GM12878 (cell line): Measurements from ENCODE around the gene MSI2. TPM values are rescaled to one million over a fixed set of nuclear protein-coding genes. Genes with fewer than 3 reads are reported as not detected.

Experiments
- ATAC-seq: fragments of 200-7000 bp; cut with Tn5 transposase; 3 replicates; pipeline ENCODE4 v1.9.1; 2020; ENCODE audit warnings: mild to moderate bottlenecking, moderate library complexity
- BruUV-seq: library from RNA; stranded (reverse); fragments of 400-500 nt; replicated peaks from 2 replicates; lab custom pipeline; 2021; lab: Mats Ljungman, UMichigan
- CTCF ChIA-PET: fragments of 300-600 bp; sonication (Branson Sonifier 250); formaldehyde crosslinking; extraction: SDS; loops from one replicate; lab custom pipeline; 2021; ENCODE audit warnings: inconsistent platforms; lab: Yijun Ruan, JAX
- POLR2A ChIA-PET: fragments of 350-600 bp; formaldehyde crosslinking; extraction: SDS; loops from one replicate; lab custom pipeline; 2021; ENCODE audit warnings: inconsistent platforms; lab: Charles Lee
- RAD21 ChIA-PET: fragments of 300-600 bp; sonication (Branson Sonifier 250); formaldehyde crosslinking; loops from one replicate; lab custom pipeline; 2023; ENCODE audit warnings: antibody characterized with exemption; ENCODE audit not compliant: unreplicated experiment; lab: Charles Lee
- SMC1A ChIA-PET: fragments of 300-600 bp; sonication (Branson Sonifier 250); formaldehyde crosslinking; loops from one replicate; lab custom pipeline; 2023; ENCODE audit not compliant: unreplicated experiment, uncharacterized antibody; lab: Charles Lee
- DNase-seq: peaks from one replicate; pipeline ENCODE4 v3.0.0-alpha.2; 2011; ENCODE audit warnings: low read depth, low spot score
- FAIRE-seq: peaks from 3 replicates; lab custom pipeline; 2011; peaks lifted over from hg19 to GRCh38; lab: Jason Lieb, UNC
- H2AFZ ChIP-seq: 2 replicates; pipeline ENCODE4 v1.6.0; 2011; ENCODE audit warnings: low read depth, low read length, control low read depth; ENCODE audit not compliant: control insufficient read depth
- H3K27ac ChIP-seq: 2 replicates; pipeline ENCODE4 v1.5.1; 2011; ENCODE audit warnings: control low read depth; ENCODE audit not compliant: control insufficient read depth, insufficient read depth
- H3K27me3 ChIP-seq, 2 experiments: replicated peaks in 1 of 2; 2 replicates each; pipeline versions ENCODE4 v1.6.0 to v1.6.1; 2011; ENCODE audit warnings: low read length in 1 of 2; ENCODE audit not compliant: control insufficient read depth in 2 of 2, insufficient read depth in 2 of 2
- H3K36me3 ChIP-seq, 2 experiments: 2 replicates each; pipeline ENCODE4 v1.5.1; 2011; ENCODE audit warnings: low read length in 1 of 2; ENCODE audit not compliant: control insufficient read depth in 2 of 2, insufficient read depth in 2 of 2
- H3K4me1 ChIP-seq: 2 replicates; pipeline ENCODE4 v1.6.1; 2011; ENCODE audit warnings: mild to moderate bottlenecking, low read length, moderate library complexity, mixed read lengths; ENCODE audit not compliant: control insufficient read depth, insufficient read depth
- H3K4me2 ChIP-seq: 2 replicates; pipeline ENCODE4 v1.6.0; 2011; ENCODE audit warnings: control low read depth; ENCODE audit not compliant: control insufficient read depth, insufficient read depth
- H3K4me3 ChIP-seq: fragments of 200-600 bp; sonication (generic); 2 replicates; pipeline ENCODE4 v1.5.1; 2016
- H3K79me2 ChIP-seq: 2 replicates; pipeline ENCODE4 v1.6.0; 2011; ENCODE audit warnings: low read length; ENCODE audit not compliant: control insufficient read depth, insufficient read depth
- H3K9ac ChIP-seq: 2 replicates; pipeline ENCODE4 v1.8.0; 2011; ENCODE audit warnings: low read length, control low read depth, mixed read lengths; ENCODE audit not compliant: control insufficient read depth, insufficient read depth
- H3K9me3 ChIP-seq: replicated peaks from 3 replicates; pipeline ENCODE4 v1.5.1; 2011; ENCODE audit warnings: mild to moderate bottlenecking, low read length; ENCODE audit not compliant: control insufficient read depth, insufficient read depth
- H4K20me1 ChIP-seq: 2 replicates; pipeline ENCODE4 v1.6.0; 2011; ENCODE audit not compliant: control insufficient read depth, insufficient read depth
- NBN ChIP-seq: fragments of 450-650 bp; IDR thresholded peaks from 2 replicates; pipeline ENCODE4 v1.6.1; 2016
- NFYB ChIP-seq: IDR thresholded peaks from 2 replicates; pipeline ENCODE4 v1.6.1; 2011; ENCODE audit warnings: low read depth, mild to moderate bottlenecking, low read length, improper control_type of control experiment, moderate library complexity; ENCODE audit not compliant: insufficient read depth
- POLR2A ChIP-seq: IDR thresholded peaks from 2 replicates; pipeline ENCODE4 v1.6.1; 2011; ENCODE audit warnings: low read depth, mild to moderate bottlenecking, low read length
- RBBP5 ChIP-seq: fragments of 200-600 bp; sonication (generic); conservative IDR thresholded peaks from 2 replicates; pipeline ENCODE4 v1.6.1; 2016
- SMAD1 ChIP-seq: fragments of 450-650 bp; IDR thresholded peaks from 2 replicates; pipeline ENCODE4 v1.6.1; 2018; ENCODE audit warnings: mild to moderate bottlenecking, low read depth; ENCODE audit not compliant: partially characterized antibody
- YBX1 ChIP-seq: fragments of 450-650 bp; IDR thresholded peaks from 2 replicates; pipeline ENCODE4 v1.6.1; 2016; ENCODE audit warnings: antibody characterized with exemption
- WGBS: methylation state at CpG from one replicate; pipeline ENCODE4 v1.1.6; 2016; ENCODE audit warnings: low lambda C conversion rate; ENCODE audit not compliant: insufficient replicate concordance, insufficient coverage; ENCODE audit errors: missing lambda C conversion rate; 5-methylcytosine and 5-hydroxymethylcytosine counted together
- in situ Hi-C: fragments of 300-500 bp; cut with MboI; formaldehyde crosslinking; loops from 9 replicates; pipeline ENCODE4 v1.14.3; 2018; ENCODE audit warnings: mixed read lengths
- intact Hi-C: fragments of 100-400 bp; cut with micrococcal nuclease; formaldehyde crosslinking; loops from one replicate; pipeline ENCODE4 v1.14.2; 2022; ENCODE audit not compliant: unreplicated experiment
- polyA plus RNA-seq, 11 experiments: library from polyadenylated mRNA; depleted of rRNA in 4 of 11; unstranded in 6 of 11; stranded (reverse) in 5 of 11; fragments of >200 nt; fragmentation: Nextera tagmentation in 4 of 11; fragmentation: Illumina TruSeq in 1 of 11; extraction: Ambion mirVana in 4 of 11; extraction: Trizol in 1 of 11; gene quantifications; 1 replicate in 1 of 11; 2 replicates in 10 of 11; pipeline versions ENCODE4 v1.2.1 to v1.2.3, GENCODE V29; 2011 to 2016; ENCODE audit warnings: inconsistent platforms in 2 of 11, missing spikeins in 2 of 11, low read depth in 1 of 11
- total RNA-seq, 4 experiments: library from RNA; depleted of rRNA in 3 of 4; stranded (reverse); fragments of >200 nt in 3 of 4; fragmentation: Illumina TruSeq in 1 of 4; extraction: Trizol in 1 of 4; gene quantifications; 2 replicates each; pipeline versions ENCODE4 v1.2.1 to v1.2.3, GENCODE V29; 2013 to 2021
- TF ChIP-seq, protein P1 (sequence below): IDR thresholded peaks from 2 replicates; pipeline ENCODE4 v1.6.1; 2012; ENCODE audit warnings: low read depth, low read length, improper control_type of control experiment
- TF ChIP-seq, protein P2 (sequence below): IDR thresholded peaks from 2 replicates; pipeline ENCODE4 v1.6.1; 2012; ENCODE audit warnings: mild to moderate bottlenecking, low read depth, low read length
- TF ChIP-seq, protein P3 (sequence below): fragments of 450-650 bp; IDR thresholded peaks from 2 replicates; pipeline ENCODE4 v1.6.1; 2014; ENCODE audit warnings: mild to moderate bottlenecking
- TF ChIP-seq, protein P4 (sequence below): fragments of 450-650 bp; IDR thresholded peaks from 2 replicates; pipeline ENCODE4 v1.6.1; 2017; ENCODE audit warnings: low read depth, mild to moderate bottlenecking, moderate library complexity
- TF ChIP-seq, protein P5 (sequence below): fragments of 450-650 bp; IDR thresholded peaks from 2 replicates; pipeline ENCODE4 v1.6.1; 2016; ENCODE audit warnings: mild to moderate bottlenecking
- TF ChIP-seq, protein P6 (sequence below): fragments of 450-650 bp; IDR thresholded peaks from 2 replicates; pipeline ENCODE4 v1.6.1; 2017; ENCODE audit warnings: borderline replicate concordance

Gene MSI2
- total and polyA plus RNA-seq, 10 of the 15 experiments (the other 5 are each of a cell fraction or from before 2014, with no cell fraction given), result 6.1 to 76.1 (median 42.0) TPM

DNA sequence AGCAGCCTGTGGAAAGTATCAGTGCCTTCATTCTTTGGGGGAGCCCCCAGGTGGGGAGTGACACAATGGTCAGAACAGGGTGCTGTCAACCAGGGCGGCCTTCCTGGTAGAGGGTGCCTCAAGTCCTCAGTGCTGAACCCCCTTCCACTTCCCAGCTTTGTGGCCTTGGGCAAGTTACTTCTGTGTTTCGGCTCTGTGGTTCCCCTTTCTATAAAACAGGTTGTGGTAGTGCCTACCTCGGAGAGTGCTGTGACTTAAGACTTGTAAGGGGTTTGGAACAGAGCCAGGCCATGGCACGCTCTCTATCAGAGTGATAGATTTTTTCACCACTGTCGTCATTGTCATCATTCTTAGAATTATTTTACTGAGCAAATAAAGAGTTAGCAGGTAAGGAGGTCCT is 347.7 kb downstream of the MSI2 start:
- no peaks in the 10 kb centered on the region; the same call in 1 of the 2 replicates for H4K20me1 ChIP-seq
- POLR2A ChIA-PET, result interaction anchor here (0.5 kb wide), 1 partner anchor 690 kb away, joined by 3 read pairs; the partner anchor contains the start of gene TRIM25
- TF ChIP-seq, protein P1, sequence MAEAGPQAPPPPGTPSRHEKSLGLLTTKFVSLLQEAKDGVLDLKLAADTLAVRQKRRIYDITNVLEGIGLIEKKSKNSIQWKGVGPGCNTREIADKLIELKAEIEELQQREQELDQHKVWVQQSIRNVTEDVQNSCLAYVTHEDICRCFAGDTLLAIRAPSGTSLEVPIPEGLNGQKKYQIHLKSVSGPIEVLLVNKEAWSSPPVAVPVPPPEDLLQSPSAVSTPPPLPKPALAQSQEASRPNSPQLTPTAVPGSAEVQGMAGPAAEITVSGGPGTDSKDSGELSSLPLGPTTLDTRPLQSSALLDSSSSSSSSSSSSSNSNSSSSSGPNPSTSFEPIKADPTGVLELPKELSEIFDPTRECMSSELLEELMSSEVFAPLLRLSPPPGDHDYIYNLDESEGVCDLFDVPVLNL, result no peak
- TF ChIP-seq NBN (0 out of 2 replicates have a peak, but pooled peaks have one; percentile 20), POLR2A (peak; percentile 25; the same call in 1 of the 2 replicates), NFYB (no peak), RBBP5 (no peak), YBX1 (no peak), SMAD1 (peak; percentile 90)
- TF ChIP-seq, protein P2, sequence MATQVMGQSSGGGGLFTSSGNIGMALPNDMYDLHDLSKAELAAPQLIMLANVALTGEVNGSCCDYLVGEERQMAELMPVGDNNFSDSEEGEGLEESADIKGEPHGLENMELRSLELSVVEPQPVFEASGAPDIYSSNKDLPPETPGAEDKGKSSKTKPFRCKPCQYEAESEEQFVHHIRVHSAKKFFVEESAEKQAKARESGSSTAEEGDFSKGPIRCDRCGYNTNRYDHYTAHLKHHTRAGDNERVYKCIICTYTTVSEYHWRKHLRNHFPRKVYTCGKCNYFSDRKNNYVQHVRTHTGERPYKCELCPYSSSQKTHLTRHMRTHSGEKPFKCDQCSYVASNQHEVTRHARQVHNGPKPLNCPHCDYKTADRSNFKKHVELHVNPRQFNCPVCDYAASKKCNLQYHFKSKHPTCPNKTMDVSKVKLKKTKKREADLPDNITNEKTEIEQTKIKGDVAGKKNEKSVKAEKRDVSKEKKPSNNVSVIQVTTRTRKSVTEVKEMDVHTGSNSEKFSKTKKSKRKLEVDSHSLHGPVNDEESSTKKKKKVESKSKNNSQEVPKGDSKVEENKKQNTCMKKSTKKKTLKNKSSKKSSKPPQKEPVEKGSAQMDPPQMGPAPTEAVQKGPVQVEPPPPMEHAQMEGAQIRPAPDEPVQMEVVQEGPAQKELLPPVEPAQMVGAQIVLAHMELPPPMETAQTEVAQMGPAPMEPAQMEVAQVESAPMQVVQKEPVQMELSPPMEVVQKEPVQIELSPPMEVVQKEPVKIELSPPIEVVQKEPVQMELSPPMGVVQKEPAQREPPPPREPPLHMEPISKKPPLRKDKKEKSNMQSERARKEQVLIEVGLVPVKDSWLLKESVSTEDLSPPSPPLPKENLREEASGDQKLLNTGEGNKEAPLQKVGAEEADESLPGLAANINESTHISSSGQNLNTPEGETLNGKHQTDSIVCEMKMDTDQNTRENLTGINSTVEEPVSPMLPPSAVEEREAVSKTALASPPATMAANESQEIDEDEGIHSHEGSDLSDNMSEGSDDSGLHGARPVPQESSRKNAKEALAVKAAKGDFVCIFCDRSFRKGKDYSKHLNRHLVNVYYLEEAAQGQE, result no peak
- TF ChIP-seq, protein P3, sequence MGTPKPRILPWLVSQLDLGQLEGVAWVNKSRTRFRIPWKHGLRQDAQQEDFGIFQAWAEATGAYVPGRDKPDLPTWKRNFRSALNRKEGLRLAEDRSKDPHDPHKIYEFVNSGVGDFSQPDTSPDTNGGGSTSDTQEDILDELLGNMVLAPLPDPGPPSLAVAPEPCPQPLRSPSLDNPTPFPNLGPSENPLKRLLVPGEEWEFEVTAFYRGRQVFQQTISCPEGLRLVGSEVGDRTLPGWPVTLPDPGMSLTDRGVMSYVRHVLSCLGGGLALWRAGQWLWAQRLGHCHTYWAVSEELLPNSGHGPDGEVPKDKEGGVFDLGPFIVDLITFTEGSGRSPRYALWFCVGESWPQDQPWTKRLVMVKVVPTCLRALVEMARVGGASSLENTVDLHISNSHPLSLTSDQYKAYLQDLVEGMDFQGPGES, result no peak
- TF ChIP-seq, protein P4, sequence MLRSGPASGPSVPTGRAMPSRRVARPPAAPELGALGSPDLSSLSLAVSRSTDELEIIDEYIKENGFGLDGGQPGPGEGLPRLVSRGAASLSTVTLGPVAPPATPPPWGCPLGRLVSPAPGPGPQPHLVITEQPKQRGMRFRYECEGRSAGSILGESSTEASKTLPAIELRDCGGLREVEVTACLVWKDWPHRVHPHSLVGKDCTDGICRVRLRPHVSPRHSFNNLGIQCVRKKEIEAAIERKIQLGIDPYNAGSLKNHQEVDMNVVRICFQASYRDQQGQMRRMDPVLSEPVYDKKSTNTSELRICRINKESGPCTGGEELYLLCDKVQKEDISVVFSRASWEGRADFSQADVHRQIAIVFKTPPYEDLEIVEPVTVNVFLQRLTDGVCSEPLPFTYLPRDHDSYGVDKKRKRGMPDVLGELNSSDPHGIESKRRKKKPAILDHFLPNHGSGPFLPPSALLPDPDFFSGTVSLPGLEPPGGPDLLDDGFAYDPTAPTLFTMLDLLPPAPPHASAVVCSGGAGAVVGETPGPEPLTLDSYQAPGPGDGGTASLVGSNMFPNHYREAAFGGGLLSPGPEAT, result peak; percentile 50; the same call in 1 of the 2 replicates
- TF ChIP-seq, protein P5, sequence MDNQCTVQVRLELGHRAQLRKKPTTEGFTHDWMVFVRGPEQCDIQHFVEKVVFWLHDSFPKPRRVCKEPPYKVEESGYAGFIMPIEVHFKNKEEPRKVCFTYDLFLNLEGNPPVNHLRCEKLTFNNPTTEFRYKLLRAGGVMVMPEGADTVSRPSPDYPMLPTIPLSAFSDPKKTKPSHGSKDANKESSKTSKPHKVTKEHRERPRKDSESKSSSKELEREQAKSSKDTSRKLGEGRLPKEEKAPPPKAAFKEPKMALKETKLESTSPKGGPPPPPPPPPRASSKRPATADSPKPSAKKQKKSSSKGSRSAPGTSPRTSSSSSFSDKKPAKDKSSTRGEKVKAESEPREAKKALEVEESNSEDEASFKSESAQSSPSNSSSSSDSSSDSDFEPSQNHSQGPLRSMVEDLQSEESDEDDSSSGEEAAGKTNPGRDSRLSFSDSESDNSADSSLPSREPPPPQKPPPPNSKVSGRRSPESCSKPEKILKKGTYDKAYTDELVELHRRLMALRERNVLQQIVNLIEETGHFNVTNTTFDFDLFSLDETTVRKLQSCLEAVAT, result 0 out of 2 replicates have a peak, but pooled peaks have one; percentile 23
- TF ChIP-seq, protein P6, sequence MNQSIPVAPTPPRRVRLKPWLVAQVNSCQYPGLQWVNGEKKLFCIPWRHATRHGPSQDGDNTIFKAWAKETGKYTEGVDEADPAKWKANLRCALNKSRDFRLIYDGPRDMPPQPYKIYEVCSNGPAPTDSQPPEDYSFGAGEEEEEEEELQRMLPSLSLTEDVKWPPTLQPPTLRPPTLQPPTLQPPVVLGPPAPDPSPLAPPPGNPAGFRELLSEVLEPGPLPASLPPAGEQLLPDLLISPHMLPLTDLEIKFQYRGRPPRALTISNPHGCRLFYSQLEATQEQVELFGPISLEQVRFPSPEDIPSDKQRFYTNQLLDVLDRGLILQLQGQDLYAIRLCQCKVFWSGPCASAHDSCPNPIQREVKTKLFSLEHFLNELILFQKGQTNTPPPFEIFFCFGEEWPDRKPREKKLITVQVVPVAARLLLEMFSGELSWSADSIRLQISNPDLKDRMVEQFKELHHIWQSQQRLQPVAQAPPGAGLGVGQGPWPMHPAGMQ, result no peak

More for the DNA sequence above, 347.7 kb downstream of the MSI2 start:
- H3K4me3 ChIP-seq, result no peak overlapping the region
- ChIA-PET RAD21 (interaction anchor here (0.8 to 1.2 kb wide), 4 partner anchors 9 to 360 kb away, joined by 3 to 5 read pairs (median 4); no protein-coding TSS in a partner anchor), CTCF (interaction anchor here (0.6 to 1.2 kb wide), 3 partner anchors 136 to 361 kb away, joined by 3 to 5 read pairs (median 3); no protein-coding TSS in a partner anchor), SMC1A (interaction anchor here (0.7 to 1.7 kb wide), 7 partner anchors 18 to 690 kb away, joined by 3 to 10 read pairs (median 3); partner anchors contain the start of gene TRIM25)
- no peak overlapping the region for H2AFZ ChIP-seq
- peak; percentile 81 for ATAC-seq
- H3K27me3 ChIP-seq, result no peaks in the 10 kb centered on the region
- H3K4me1 ChIP-seq, result peaks cover 52% of the 10 kb centered on the region
- H3K9me3 ChIP-seq, result no peaks in the 10 kb centered on the region
- peak overlapping the region; percentile 44; the same call in 1 of the 2 replicates for H3K4me2 ChIP-seq
- peaks cover 11 to 12% of the 10 kb centered on the region in 2 experiments; a peak in 2 of 4 replicates for H3K36me3 ChIP-seq
- WGBS, result 90% methylated on average over 5 of the region's 5 CpGs
- in situ Hi-C loops (no loop called here), intact Hi-C loops (no loop called here)
- peak; percentile 68 for FAIRE-seq
- H3K79me2 ChIP-seq, result no peaks in the 10 kb centered on the region; the same call in none of the 2 replicates
- no peak overlapping the region for H3K9ac ChIP-seq
- peak overlapping the region; percentile 62 for H3K27ac ChIP-seq
- DNase-seq, result peak; percentile 79
- no TSS peak for BruUV-seq
